Measurements from ENCODE around the gene PDCD11. TPM values are rescaled to one million over a fixed set of nuclear protein-coding genes. Genes with fewer than 3 reads are reported as not detected.

The PDCD11 gene
- total RNA-seq, 1 experiment from 2014 or later = 20.4 TPM

- Histone ChIP-seq H4K20me1 (ENCODE audit: insufficient read depth) (peaks cover 5% of the 10 kb centered on the region; the same call in 1 of the 2 replicates), H3K79me2 (ENCODE audit: low read depth) (no peaks in the 10 kb centered on the region), H3F3A (ENCODE audit: insufficient read depth, low read depth) (peaks cover 4% of the 10 kb centered on the region; the same call in 1 of the 2 replicates), H2AFZ (no peak overlapping the region), H3K9me3 (ENCODE audit: insufficient read depth, low read depth) (no peaks in the 10 kb centered on the region), H3K9me2 (ENCODE audit: insufficient read depth) (no peaks in the 10 kb centered on the region), H3K4me3 (no peak overlapping the region), H3K4me2 (no peak overlapping the region), H3K27me3 (ENCODE audit: insufficient read depth, low read depth) (no peaks in the 10 kb centered on the region), H3K4me1 (replicated peaks; ENCODE audit: insufficient read depth) (no peaks in the 10 kb centered on the region), H3K27ac (no peak overlapping the region), H3K36me3 (ENCODE audit: low read depth) (no peaks in the 10 kb centered on the region)
- TF ChIP-seq CTCF (conservative IDR thresholded peaks at IDR 0.05) = no peak
- no peak for TF ChIP-seq EZH2 (IDR thresholded peaks at IDR 0.05; ENCODE audit: low read depth)
- intact Hi-C loops (cut with micrococcal nuclease; ENCODE audit: unreplicated experiment) = loop anchor here (5.0 kb wide), 1 partner anchor 35 kb away; the partner anchor contains the start of gene CALHM3
- no TSS peak for BruUV-seq (replicated peaks)
- ChIA-PET CTCF (interaction anchor here (0.6 kb wide), 1 partner anchor 100 kb away, joined by 3 read pairs; no protein-coding TSS in a partner anchor), POLR2A (ENCODE audit: unreplicated experiment) (no interaction called here)
- no peak for DNase-seq
Observed at GRCh38 chr10:103442031-103442461, 45.6 kb downstream of the PDCD11 start.

GRCh38 chr10:103443475-103444185 lies 47.2 kb downstream of the PDCD11 start:
- Histone ChIP-seq H2AFZ (no peak overlapping the region), H4K20me1 (ENCODE audit: insufficient read depth) (peaks cover 5% of the 10 kb centered on the region; the same call in 1 of the 2 replicates), H3K36me3 (ENCODE audit: low read depth) (peaks cover 10% of the 10 kb centered on the region; the same call in 1 of the 2 replicates), H3K4me3 (no peak overlapping the region), H3K79me2 (ENCODE audit: low read depth) (peaks cover 14% of the 10 kb centered on the region; the same call in 1 of the 2 replicates), H3K27me3 (ENCODE audit: insufficient read depth, low read depth) (no peaks in the 10 kb centered on the region), H3K9me3 (ENCODE audit: insufficient read depth, low read depth) (no peaks in the 10 kb centered on the region), H3K4me1 (replicated peaks; ENCODE audit: insufficient read depth) (peaks cover 3% of the 10 kb centered on the region), H3K4me2 (no peak overlapping the region), H3F3A (ENCODE audit: insufficient read depth, low read depth) (peaks cover 4% of the 10 kb centered on the region; the same call in 1 of the 2 replicates), H3K27ac (no peak overlapping the region), H3K9me2 (ENCODE audit: insufficient read depth) (no peaks in the 10 kb centered on the region)
- POLR2A ChIA-PET (ENCODE audit: unreplicated experiment) = no interaction called here
- intact Hi-C loops (cut with micrococcal nuclease; ENCODE audit: unreplicated experiment) = loop anchor here (5.0 kb wide), 1 partner anchor 34 kb away; the partner anchor contains the start of gene CALHM3
- CTCF ChIA-PET = no interaction called here
- TF ChIP-seq CTCF (conservative IDR thresholded peaks at IDR 0.05) (no peak), EZH2 (IDR thresholded peaks at IDR 0.05; ENCODE audit: low read depth) (no peak)
- no TSS peak for BruUV-seq (replicated peaks)
- DNase-seq = no peak

GRCh38 chr10:103444478-103444877 lies 48.1 kb downstream of the PDCD11 start:
- ChIA-PET POLR2A (ENCODE audit: unreplicated experiment) (no interaction called here), CTCF (no interaction called here)
- Histone ChIP-seq H3K9me3 (ENCODE audit: insufficient read depth, low read depth) (no peaks in the 10 kb centered on the region), H3K4me3 (no peak overlapping the region), H3K36me3 (ENCODE audit: low read depth) (peaks cover 10% of the 10 kb centered on the region; the same call in 1 of the 2 replicates), H3K79me2 (ENCODE audit: low read depth) (peaks cover 23% of the 10 kb centered on the region), H3F3A (ENCODE audit: insufficient read depth, low read depth) (peaks cover 4% of the 10 kb centered on the region; the same call in 1 of the 2 replicates), H4K20me1 (ENCODE audit: insufficient read depth) (peaks cover 5% of the 10 kb centered on the region; the same call in 1 of the 2 replicates), H3K9me2 (ENCODE audit: insufficient read depth) (no peaks in the 10 kb centered on the region), H3K4me2 (no peak overlapping the region), H3K4me1 (replicated peaks; ENCODE audit: insufficient read depth) (peaks cover 12% of the 10 kb centered on the region), H3K27ac (no peak overlapping the region), H2AFZ (no peak overlapping the region), H3K27me3 (ENCODE audit: insufficient read depth, low read depth) (no peaks in the 10 kb centered on the region)
- intact Hi-C loops (cut with micrococcal nuclease; ENCODE audit: unreplicated experiment) = loop anchor here (5.0 kb wide), 1 partner anchor 33 kb away; the partner anchor contains the start of gene CALHM3
- TF ChIP-seq CTCF (conservative IDR thresholded peaks at IDR 0.05) = no peak
- TF ChIP-seq EZH2 (IDR thresholded peaks at IDR 0.05; ENCODE audit: low read depth) = no peak
- BruUV-seq (replicated peaks) = no TSS peak
- DNase-seq = no peak

All from PC-9 (cell line).